WERI-Rb-1 (cell line): Measurements from ENCODE around the gene XRN1.
"Not testable (repeated sequence)": the region's sequence is repeated elsewhere in the genome, so short reads cannot be mapped to it uniquely, and the experiment has no call there.

Experiments used
- DNase-seq: peaks from one replicate; pipeline ENCODE4 v3.0.0-alpha.2; 2020
- H3K27ac ChIP-seq: fragments of 250-450 bp; sonication (Bioruptor Pico); 2 replicates; pipeline ENCODE4 v1.5.1; 2020; ENCODE audit warnings: mild to moderate bottlenecking, moderate library complexity
- H3K27me3 ChIP-seq: fragments of 250-450 bp; sonication (Bioruptor Pico); 2 replicates; pipeline ENCODE4 v1.5.1; 2021; ENCODE audit warnings: mild to moderate bottlenecking, low read depth, moderate library complexity; ENCODE audit not compliant: insufficient read depth, severe bottlenecking
- H3K36me3 ChIP-seq: fragments of 250-450 bp; sonication (Bioruptor Pico); 2 replicates; pipeline ENCODE4 v1.5.1; 2020; ENCODE audit warnings: mild to moderate bottlenecking, moderate library complexity
- H3K4me3 ChIP-seq: 2 replicates; pipeline ENCODE4 v1.5.1; 2011; ENCODE audit warnings: low read depth, mild to moderate bottlenecking, control low read depth, low read length
- H3K9me3 ChIP-seq: fragments of 250-450 bp; sonication (Bioruptor Pico); 2 replicates; pipeline ENCODE4 v1.5.1; 2021; ENCODE audit warnings: mild to moderate bottlenecking, moderate library complexity; ENCODE audit not compliant: severe bottlenecking
- CTCF ChIP-seq: IDR thresholded peaks from 2 replicates; pipeline ENCODE4 v1.5.1; 2011; ENCODE audit warnings: low read depth, mild to moderate bottlenecking, control low read depth, inconsistent platforms, low read length

Gene XRN1

DNA sequence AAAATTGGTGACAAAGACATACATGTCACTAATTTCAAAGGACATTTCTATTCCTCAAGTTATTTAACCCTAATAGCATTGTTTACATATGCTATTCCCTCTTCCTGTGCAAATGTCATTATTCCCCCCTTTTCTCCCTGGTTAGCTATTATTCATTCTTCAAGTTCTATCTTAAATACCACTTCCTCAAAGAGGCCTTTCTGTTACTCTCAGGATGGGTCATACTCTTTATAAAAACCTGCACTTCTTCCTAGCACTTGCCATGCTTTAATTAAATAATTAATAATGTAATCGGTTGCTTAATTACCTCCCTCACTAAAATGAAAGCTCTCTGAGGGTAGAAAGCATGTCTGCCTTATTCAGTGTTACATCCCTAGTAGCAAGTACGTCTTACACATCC, 88.5 kb downstream of the XRN1 start:
- Histone ChIP-seq H3K4me3 (no peak overlapping the region), H3K27me3 (no peaks in the 10 kb centered on the region), H3K9me3 (no peaks in the 10 kb centered on the region), H3K36me3 (peaks cover 46% of the 10 kb centered on the region), H3K27ac (no peak overlapping the region)
- no peak for TF ChIP-seq CTCF
- DNase-seq = no peak

- no peak for TF ChIP-seq CTCF
- Histone ChIP-seq H3K27me3 (no peaks in the 10 kb centered on the region), H3K4me3 (no peak overlapping the region), H3K9me3 (no peaks in the 10 kb centered on the region), H3K27ac (no peak overlapping the region), H3K36me3 (peaks cover 52% of the 10 kb centered on the region)
- DNase-seq = no peak
Observed at GRCh38 chr3:142356818-142357217, 91.0 kb downstream of the XRN1 start.

GRCh38 chr3:142355692-142356091, 92.1 kb downstream of the XRN1 start:
- no peak for TF ChIP-seq CTCF
- H3K36me3 ChIP-seq = peaks cover 47% of the 10 kb centered on the region
- H3K27me3 ChIP-seq = no peaks in the 10 kb centered on the region
- no peak for DNase-seq
- no peaks in the 10 kb centered on the region for H3K9me3 ChIP-seq
- H3K4me3 ChIP-seq = no peak overlapping the region
- no peak overlapping the region for H3K27ac ChIP-seq

GRCh38 chr3:142354076-142354475, 93.8 kb downstream of the XRN1 start:
- Histone ChIP-seq H3K9me3 (no peaks in the 10 kb centered on the region), H3K36me3 (peaks cover 43% of the 10 kb centered on the region), H3K27ac (no peak overlapping the region), H3K27me3 (no peaks in the 10 kb centered on the region), H3K4me3 (no peak overlapping the region)
- no peak for DNase-seq
- TF ChIP-seq CTCF = no peak

- TF ChIP-seq CTCF = no peak
- Histone ChIP-seq H3K9me3 (no peaks in the 10 kb centered on the region), H3K27me3 (no peaks in the 10 kb centered on the region), H3K4me3 (no peak overlapping the region), H3K36me3 (peaks cover 42% of the 10 kb centered on the region), H3K27ac (no peak overlapping the region)
- no peak for DNase-seq
Observed at GRCh38 chr3:142353571-142353970, 94.3 kb downstream of the XRN1 start.

DNA sequence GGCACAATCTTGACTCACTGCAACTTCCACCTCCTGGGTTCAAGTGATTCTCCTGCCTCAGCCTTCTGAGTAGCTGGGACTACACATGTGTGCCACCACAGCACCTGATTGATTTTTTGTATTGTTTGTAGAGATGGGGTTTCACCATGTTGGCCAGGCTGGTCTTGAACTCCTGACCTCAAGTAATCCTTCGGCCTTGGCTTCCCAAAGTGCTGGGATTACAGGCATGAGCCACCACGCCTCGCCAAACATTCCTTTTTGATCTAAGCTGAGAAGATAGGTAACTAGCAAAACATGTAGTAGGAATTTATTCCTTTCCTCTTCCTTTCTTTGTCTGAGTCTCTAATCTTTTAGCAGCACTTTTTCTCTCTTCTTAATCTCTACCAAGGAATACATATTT, 95.1 kb downstream of the XRN1 start:
- not testable (repeated sequence) for H3K9me3 ChIP-seq, H3K27ac ChIP-seq, H3K4me3 ChIP-seq, H3K27me3 ChIP-seq, DNase-seq
- peaks cover 40% of the 10 kb centered on the region for H3K36me3 ChIP-seq

DNA sequence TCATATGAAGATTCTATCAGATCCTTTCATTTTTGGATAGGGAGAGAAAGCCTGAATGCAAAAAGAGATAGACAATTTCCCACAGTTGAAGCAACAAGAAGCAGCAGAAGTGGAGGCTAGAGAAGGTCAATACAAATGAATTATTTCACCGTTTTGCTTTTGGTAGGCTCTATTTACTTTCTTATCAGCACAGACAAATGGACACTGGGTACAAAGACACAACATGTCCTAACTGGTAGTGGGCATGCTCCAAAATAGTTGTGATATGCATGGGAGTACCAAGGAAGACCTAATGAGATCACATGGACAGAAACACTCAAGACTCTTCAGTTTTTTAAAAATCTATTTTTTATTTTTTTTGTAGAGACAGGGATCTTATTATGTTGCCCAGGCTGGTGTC, 99.4 kb downstream of the XRN1 start:
- Histone ChIP-seq H3K36me3 (peaks cover 20% of the 10 kb centered on the region), H3K27ac (no peak overlapping the region), H3K4me3 (no peak overlapping the region), H3K9me3 (no peaks in the 10 kb centered on the region), H3K27me3 (no peaks in the 10 kb centered on the region)
- no peak for DNase-seq
- TF ChIP-seq CTCF = no peak
